Liver (tissue), 3 donors: ENCODE results near the gene RGL4.

ENCODE experiments used
- EGR1 ChIP-seq, 2 donors: IDR thresholded peaks; 2 replicates each; pipeline ENCODE4 v1.6.1; 2016 to 2018; ENCODE audit warnings: antibody characterized with exemption in 2 of 2, low read depth in 2 of 2
- FOXA1 ChIP-seq: IDR thresholded peaks from 2 replicates; pipeline ENCODE4 v1.6.1; 2016; ENCODE audit warnings: antibody characterized with exemption
- GABPA ChIP-seq, 2 donors: IDR thresholded peaks in 1 of 2; conservative IDR thresholded peaks in 1 of 2; 2 replicates each; pipeline ENCODE4 v1.6.1; 2016; ENCODE audit warnings: antibody characterized with exemption in 2 of 2, mild to moderate bottlenecking in 1 of 2, moderate library complexity in 1 of 2
- JUND ChIP-seq, 2 donors: IDR thresholded peaks; 2 replicates each; pipeline ENCODE4 v1.6.1; 2016; ENCODE audit warnings: antibody characterized with exemption in 2 of 2
- RAD21 ChIP-seq, 2 donors: IDR thresholded peaks; 2 replicates each; pipeline ENCODE4 v1.6.1; 2016; ENCODE audit warnings: antibody characterized with exemption in 2 of 2, mild to moderate bottlenecking in 2 of 2
- SP1 ChIP-seq: IDR thresholded peaks from 2 replicates; pipeline ENCODE4 v1.6.1; 2018; ENCODE audit warnings: antibody characterized with exemption, mild to moderate bottlenecking
- TAF1 ChIP-seq: conservative IDR thresholded peaks from 2 replicates; pipeline ENCODE4 v1.6.1; 2016; ENCODE audit warnings: antibody characterized with exemption, mild to moderate bottlenecking
- YY1 ChIP-seq: IDR thresholded peaks from 2 replicates; pipeline ENCODE4 v1.6.1; 2016; ENCODE audit warnings: antibody characterized with exemption, mild to moderate bottlenecking
- TF ChIP-seq, protein P1 (sequence below): fragments of 150-350 bp; IDR thresholded peaks from 2 replicates; pipeline ENCODE4 v1.5.1; 2017; ENCODE audit warnings: improper control_type of control experiment, low read depth, low read length; ENCODE audit not compliant: missing input control
- TF ChIP-seq, protein P2 (sequence below): IDR thresholded peaks from 2 replicates; pipeline ENCODE4 v1.6.1; 2016; ENCODE audit warnings: antibody characterized with exemption
- TF ChIP-seq, protein P3 (sequence below): IDR thresholded peaks from 2 replicates; pipeline ENCODE4 v1.6.1; 2016; ENCODE audit warnings: antibody characterized with exemption, mild to moderate bottlenecking
- TF ChIP-seq, protein P4 (sequence below): IDR thresholded peaks from 2 replicates; pipeline ENCODE4 v1.6.1; 2016; ENCODE audit warnings: antibody characterized with exemption
- donor health status: healthy.
- donor health status: healthy.

DNA sequence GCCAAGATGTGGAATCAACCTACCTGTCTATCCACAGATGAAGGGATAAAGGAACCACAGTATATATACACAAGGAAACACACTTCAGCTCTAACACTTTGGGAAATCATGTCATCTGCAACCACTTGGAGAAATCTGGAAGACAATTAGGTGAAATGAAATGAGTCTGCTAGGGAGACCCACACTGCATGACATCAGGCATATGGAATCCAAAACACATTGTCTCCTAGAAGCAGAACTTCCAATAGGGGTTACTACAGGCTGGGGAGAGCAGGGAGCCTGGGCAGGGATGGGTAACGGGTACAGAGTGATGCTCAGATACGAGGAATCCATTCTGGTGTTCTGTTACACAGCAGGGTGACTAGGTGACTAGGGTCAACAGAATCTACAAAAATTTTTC is 18.3 kb downstream of the RGL4 start:
- TF ChIP-seq, protein P1, sequence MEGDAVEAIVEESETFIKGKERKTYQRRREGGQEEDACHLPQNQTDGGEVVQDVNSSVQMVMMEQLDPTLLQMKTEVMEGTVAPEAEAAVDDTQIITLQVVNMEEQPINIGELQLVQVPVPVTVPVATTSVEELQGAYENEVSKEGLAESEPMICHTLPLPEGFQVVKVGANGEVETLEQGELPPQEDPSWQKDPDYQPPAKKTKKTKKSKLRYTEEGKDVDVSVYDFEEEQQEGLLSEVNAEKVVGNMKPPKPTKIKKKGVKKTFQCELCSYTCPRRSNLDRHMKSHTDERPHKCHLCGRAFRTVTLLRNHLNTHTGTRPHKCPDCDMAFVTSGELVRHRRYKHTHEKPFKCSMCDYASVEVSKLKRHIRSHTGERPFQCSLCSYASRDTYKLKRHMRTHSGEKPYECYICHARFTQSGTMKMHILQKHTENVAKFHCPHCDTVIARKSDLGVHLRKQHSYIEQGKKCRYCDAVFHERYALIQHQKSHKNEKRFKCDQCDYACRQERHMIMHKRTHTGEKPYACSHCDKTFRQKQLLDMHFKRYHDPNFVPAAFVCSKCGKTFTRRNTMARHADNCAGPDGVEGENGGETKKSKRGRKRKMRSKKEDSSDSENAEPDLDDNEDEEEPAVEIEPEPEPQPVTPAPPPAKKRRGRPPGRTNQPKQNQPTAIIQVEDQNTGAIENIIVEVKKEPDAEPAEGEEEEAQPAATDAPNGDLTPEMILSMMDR: no peak
- TF ChIP-seq, protein P2, sequence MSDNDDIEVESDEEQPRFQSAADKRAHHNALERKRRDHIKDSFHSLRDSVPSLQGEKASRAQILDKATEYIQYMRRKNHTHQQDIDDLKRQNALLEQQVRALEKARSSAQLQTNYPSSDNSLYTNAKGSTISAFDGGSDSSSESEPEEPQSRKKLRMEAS: no peak
- no peak for TF ChIP-seq TAF1
- TF ChIP-seq, protein P3, sequence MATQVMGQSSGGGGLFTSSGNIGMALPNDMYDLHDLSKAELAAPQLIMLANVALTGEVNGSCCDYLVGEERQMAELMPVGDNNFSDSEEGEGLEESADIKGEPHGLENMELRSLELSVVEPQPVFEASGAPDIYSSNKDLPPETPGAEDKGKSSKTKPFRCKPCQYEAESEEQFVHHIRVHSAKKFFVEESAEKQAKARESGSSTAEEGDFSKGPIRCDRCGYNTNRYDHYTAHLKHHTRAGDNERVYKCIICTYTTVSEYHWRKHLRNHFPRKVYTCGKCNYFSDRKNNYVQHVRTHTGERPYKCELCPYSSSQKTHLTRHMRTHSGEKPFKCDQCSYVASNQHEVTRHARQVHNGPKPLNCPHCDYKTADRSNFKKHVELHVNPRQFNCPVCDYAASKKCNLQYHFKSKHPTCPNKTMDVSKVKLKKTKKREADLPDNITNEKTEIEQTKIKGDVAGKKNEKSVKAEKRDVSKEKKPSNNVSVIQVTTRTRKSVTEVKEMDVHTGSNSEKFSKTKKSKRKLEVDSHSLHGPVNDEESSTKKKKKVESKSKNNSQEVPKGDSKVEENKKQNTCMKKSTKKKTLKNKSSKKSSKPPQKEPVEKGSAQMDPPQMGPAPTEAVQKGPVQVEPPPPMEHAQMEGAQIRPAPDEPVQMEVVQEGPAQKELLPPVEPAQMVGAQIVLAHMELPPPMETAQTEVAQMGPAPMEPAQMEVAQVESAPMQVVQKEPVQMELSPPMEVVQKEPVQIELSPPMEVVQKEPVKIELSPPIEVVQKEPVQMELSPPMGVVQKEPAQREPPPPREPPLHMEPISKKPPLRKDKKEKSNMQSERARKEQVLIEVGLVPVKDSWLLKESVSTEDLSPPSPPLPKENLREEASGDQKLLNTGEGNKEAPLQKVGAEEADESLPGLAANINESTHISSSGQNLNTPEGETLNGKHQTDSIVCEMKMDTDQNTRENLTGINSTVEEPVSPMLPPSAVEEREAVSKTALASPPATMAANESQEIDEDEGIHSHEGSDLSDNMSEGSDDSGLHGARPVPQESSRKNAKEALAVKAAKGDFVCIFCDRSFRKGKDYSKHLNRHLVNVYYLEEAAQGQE: no peak
- no peak for TF ChIP-seq EGR1 (IDR thresholded peaks at IDR 0.05; ENCODE audit: low read depth in 2 of 2)
- TF ChIP-seq JUND (IDR thresholded peaks at IDR 0.05): no peak
- TF ChIP-seq RAD21 (IDR thresholded peaks at IDR 0.05): no peak
- no peak for TF ChIP-seq YY1
- no peak for TF ChIP-seq GABPA (IDR thresholded peaks at IDR 0.05 in 1 of 2, conservative IDR thresholded peaks at IDR 0.05 in 1 of 2)
- TF ChIP-seq FOXA1: no peak
- TF ChIP-seq, protein P4, sequence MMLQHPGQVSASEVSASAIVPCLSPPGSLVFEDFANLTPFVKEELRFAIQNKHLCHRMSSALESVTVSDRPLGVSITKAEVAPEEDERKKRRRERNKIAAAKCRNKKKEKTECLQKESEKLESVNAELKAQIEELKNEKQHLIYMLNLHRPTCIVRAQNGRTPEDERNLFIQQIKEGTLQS: no peak
- TF ChIP-seq SP1: no peak
